Stimulated activated CD8-positive, alpha-beta memory T cell treated with anti-CD3 and anti-CD28 coated beads, Interleukin-4, amount 100 ng/mL, for 48 hours (primary cell): Measurements from ENCODE around the gene DOCK11.

Experiments
- DNase-seq: peaks from one replicate; pipeline ENCODE4 v3.0.0-alpha.2; 2020

DOCK11 gene

DNA sequence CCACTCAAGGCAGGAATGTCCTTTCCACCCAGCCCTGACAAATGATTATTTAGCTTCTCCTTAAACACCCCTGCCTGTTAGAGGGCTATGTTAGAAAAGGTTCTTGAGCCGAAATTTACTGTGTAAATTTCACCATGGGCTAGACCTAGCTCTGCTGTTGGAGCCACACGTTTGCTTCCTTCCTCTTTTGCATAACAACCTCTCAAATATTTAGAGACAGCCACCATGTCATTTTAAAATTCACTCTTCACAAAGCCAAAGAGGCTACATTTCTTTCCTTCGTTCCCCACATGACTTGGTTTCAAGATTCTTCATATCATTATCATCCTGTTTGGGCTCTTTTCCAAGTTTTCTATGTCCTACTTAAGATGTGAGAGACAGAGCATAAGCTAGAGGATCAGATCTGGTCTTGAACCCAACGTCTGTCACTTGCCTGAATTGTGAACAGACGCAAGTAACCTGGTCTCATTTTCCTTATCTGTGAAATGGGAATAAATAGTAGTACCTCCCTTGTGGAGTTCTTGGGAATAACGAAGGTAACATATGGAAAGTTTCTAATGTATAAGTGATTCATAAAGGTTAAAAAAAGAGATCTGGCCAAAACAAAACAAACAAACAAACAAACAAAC, 6.7 kb downstream of the DOCK11 start:
- DNase-seq, result no peak

DNA sequence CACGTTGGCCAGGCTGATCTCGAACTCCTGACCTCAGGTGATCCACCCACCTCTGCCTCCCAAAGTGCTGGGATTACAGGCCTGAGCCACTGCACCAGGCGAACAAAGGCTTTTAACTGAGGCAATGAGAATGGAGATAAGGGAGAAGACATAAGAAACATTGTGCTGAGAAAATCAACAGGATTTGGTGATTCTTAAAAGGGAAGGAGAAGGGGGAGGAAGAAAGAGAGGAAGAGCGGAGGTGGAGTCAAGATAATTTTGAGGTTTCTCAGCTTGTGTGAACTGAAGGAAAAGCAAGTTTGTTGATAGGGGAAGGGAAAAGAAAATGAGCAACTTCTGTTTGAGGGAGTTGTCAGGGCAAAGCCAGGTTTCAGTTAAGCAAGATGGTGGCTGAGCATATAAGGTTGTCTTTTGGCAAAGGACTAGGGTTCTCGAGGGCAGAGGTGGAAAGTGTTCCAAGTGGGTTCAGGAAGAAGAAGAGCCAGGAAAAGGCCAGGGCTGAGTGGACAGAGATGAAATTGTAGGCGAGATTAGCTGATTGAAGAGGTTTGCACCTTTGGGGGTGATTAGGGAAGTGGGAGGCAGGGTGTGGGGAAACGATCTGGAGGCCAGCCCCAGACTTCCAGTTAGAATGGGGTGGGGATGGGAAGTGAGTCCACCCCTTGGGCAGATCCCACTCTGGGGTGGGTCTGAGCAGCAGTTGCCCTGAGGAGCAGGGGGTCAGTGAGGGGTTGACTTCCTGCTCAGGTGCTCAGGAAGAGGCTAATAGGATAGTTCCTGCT, 7.8 kb downstream of the DOCK11 start:
- DNase-seq, result no peak

DNA sequence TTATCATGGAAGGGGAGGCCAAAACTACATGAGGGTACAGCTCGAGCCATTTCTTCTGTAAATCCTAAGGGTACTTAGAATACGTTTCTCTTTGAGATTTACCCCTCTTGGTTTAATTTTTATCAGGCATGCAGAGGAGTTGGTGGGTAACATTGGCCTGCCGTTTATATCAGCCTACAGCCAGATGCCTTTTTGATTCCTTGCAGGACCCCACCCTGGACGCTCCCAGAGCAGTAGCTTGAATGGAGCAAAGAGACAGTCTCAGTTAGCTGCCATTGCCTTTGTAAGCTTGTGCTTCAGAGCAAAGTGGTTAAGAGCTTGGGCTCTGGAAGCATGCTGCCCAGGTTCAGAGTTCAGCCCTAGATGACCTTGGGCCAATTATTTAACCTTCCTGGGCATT, 9.0 kb downstream of the DOCK11 start:
- DNase-seq, result no peak

DNA sequence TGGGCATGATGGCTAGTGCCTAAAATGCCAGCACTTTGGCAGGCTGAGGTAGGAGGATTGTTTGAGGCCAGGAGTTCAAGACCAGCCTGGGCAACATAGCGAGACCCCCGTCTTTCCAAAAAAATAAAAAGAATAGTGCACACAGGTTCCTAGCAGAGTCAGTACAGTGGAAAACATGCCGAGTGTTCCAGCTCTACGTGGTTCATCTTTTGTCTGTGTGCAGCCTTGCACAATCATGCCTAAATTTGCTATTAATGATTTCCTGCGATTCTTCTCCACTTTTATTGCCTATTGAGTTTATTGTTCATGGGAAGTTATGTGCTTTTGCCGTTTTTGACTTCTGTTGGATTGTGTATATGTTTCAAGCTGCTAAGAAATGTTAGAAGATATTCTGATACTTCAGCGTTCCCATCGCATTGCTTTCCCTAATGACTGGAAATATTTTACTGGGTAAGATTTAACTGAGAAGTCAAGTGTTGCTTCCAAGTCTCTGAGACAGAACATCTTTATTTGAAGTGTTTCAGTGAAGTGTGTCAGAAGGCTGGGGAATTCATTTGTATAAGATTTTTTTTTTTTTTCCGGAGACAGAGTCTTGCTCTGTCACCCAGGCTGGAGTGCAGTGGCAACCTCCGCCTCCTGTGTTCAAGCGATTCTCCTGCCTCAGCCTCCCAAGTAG, 11.3 kb downstream of the DOCK11 start:
- no peak for DNase-seq

DNA sequence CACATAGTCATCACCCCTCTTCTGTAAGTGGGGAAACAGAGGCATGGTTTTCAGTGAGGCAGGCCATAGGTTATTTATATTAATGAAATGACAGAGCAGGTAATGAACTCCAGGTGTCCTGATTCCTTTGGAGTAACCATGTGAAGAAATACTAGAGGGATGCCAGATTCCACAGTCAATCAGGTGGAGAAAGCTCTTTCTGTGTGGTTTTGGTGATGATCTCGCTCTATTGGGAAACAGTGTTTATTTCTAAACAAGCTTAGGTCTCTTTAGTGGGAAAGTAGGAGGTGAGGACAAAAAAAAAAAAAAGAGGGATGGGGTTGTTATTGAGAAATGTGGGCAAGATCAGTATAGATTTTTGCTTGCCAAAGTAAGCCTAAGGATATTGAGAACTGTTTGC, 12.2 kb downstream of the DOCK11 start:
- no peak for DNase-seq

DNA sequence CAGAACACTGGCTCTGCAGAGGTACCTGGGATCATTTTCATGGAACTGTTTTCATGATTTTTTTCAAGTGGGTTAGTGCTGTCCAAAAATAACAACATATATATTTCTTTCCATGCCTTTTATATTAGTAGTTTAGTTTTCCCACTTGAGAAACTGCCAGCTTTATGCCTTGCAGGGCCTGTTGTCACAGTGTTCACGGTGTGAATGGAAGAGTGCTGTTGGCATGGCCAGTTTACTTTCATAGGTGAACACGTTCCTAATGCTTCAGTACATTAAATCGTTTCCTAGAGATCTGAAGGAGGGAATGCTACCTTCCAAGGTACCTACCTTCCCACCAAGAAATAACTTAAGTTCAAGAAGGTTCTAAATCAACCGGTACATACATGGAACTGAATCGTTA, 12.6 kb downstream of the DOCK11 start:
- DNase-seq, result no peak

DNA sequence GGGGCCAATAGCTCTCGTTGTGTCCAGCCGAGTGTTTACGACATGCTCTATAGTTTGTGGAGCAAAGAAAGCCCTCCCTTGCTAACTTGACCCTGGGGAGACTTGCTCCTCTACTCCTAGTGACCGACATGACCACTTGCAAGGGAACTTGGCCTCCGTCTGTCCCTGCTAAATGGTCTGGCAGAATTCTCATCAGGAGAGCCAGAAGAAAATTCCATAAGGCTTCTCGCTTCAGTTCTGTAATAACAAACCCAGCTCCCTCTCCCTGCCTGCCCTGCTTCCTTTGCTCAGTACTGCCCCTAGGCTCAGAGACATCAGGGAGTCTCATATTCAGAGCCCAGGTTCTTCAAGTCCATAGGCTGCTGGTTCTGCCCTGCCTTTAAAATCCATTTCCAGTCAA, 13.0 kb downstream of the DOCK11 start:
- DNase-seq, result no peak

DNA sequence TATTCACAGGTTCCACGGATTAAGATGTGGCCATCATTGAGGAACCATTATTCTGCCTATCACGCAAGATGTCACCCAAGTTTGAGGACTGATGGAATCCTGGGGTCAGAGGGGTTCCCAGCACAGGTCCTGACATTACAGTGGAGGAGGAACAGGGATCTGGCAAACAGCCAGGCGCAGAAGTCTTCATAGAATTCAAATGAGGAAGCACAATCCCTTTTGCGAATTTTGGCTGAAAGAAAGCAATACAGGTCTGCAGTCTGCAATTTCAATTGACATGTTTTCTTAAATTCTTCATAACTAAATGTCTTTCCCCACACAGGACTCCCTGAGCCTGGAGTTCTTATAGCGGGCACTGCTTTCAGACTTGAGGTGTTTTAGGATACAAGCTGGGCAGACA, 14.5 kb downstream of the DOCK11 start:
- no peak for DNase-seq

DNA sequence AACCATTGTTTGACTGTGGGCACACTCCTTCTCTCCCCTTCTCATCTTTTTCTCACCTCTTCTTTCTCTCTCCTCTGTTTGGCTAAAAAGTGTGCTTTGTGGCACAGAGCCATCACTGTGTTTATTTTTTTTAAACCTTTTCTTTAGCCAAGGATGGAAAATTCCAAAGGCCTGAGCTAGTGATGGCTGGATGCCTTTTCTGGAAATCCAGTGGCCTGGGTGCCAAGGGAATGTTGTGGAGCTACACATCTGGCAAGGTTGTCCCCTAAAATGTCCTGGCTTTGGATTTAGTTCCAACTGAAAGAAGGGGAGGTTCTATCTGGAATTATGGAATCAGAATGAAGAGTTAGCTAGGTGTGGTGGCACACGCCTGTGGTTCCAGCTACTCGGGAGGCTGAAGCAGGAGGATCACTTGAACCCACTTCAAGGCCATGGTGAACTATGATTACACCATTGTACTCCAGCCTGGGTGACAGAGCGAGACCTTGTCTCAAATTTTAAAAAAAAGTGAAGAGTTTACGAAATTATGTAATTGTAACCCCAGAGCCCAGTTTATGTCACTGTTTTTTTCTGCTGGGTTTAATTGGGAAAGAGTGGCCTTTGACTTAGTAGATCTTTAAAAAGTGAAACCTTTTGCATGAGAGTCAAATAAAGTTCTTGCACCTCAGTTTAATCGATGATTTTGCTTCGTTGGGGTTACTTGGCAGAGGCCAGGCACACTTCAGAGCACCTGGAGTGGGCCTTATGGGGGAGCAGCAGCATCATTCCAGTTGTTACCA, 17.7 kb downstream of the DOCK11 start:
- DNase-seq, result no peak

DNA sequence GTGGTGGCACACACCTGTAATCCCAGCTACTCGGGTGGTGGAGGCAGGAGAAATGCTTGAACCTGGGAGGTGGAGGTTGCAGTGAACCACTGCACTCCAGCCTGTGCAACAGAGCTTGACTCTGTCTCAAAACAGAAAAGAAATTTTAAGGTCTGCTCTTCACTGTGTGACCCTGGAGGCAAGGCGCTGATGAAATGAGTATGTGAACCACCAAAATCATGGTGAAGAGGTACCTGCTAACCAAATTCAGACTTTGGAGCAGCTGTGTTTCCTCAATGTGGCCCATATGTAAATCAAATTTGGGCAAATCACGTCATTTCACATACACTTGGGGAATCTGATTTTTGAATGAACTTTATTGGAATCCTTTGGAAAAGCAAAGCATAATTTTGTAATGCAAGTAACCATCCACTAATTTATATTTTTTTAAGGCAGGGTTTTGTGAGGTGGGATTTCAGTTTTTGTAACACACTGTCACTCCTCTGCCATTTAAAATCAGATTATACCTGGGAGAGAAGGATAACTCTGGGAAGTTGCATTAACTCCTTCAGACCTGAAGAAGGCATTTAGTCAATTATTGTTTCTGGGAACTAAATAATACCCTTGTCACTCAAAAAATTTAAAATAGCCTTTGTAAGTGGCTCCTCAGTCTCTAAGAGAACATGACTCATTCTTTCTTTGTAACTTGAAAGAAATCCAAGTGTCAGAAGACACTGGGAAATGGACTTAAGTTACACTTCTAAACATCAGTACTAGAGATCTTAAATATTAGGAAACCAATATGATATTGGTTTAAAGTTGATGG, 24.0 kb downstream of the DOCK11 start:
- DNase-seq, result no peak

DNA sequence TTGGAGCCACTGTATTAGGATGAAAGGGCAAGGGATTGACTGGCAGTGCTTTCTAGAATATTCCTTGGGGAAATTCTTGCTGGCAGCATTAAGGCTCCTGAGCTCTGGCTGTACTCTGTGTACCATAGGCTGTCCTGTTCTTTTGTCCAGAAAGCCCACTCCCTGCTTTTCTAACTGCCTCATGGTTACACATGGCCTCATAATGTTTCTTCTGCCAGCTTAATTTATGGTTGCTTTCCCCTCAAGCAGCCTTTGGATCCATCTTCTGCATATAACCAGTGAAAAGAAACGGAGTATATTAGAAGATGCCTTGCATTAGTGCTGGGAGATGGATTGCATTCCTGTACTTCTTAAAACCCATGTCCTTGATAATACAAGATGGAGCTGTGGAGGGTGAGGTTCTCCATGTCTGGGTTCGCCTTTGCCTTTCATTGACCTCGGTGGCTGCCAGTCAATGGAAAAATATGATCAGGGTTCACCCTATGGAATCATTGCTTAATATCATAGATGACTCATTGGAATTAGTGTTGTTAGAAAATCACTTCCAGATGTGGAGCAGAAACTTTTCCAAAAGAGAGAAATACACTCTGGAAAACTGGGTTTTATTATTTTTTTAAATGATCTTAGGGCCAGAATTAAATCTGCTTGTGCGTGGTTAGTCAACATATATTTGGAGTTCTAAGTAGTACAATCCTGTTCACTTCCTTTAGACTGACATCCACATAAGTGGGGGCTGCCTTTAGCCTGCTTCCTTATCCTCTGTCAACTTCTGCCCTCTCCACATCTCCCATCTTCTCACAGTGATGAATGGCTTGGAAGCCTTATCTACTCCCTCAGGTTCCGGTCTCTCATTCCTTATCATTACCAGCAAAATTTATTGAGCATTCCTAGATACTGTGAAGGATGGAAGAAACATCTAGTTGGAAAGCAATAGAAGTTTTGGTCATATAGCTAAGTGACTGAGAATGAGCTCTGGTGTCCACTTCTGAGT, 24.9 kb downstream of the DOCK11 start:
- DNase-seq, result no peak

DNA sequence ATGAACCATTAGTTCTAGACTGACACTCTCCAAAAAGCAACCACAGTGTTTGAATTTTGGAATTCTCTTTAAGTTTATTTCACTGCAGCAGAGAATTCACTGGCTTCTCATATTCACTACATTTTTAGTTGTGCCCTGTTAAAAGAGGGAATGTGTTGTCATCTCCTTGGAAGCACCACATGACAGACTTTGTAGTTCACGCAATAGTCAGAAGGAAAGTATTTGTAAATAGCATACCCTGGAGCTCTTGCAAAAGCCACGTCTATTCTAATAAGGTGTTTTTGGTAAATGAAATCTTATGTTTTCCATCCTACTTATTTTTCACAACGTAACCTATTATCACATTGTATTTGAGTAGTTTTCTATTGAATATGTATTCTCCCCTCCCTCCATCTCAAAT, 25.8 kb downstream of the DOCK11 start:
- no peak for DNase-seq

DNA sequence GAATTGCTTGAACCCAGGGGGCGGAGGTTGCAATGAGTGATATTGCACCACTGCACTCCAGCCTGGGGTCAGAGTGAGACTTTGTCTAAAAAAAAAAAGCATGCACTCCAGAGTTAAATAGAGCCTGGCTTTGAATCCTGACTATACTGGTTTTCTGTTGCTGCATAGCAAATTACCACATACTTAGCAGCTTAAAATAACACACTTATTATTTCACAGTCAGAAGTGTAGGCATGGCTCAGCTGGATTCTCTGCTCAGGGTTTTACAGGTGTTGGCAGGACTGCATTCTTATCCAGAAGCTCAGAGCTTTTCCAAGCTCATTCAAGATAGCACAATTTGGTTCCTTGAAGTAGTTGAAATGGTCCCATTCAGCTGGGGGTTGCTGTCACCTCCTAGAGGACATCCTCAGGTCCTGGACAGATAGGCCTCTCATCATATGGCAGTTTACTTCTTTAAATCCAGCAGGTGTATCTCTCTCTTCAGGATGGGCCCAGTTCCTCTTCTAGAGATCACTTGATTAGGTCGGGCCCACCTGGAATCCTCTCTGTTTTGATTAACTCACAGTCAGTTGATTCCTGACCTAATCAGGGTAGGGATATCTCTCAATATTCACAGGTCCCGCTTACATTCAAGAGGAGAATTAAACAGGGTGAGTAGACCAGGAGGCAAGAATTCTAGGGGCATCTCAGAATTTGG, 26.8 kb downstream of the DOCK11 start:
- DNase-seq, result no peak

DNA sequence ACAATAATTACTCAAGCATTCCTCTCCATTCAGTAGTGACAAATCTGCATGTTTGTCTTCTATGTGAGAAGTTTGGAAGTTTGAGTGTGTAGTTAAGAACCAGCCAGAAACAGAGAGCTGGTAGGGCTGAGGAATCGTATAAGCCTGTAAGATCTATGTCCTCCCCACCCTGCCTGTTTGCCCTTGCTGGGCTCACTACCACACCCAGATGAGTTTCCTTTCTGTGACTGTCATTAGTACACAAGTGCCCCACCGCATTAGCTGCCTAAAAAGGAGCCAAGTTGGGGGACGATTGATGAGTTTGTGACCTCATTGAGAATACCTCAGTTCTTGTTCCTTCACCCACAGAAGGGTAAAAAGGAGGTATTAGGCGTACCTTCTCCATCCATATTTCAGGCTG, 28.3 kb downstream of the DOCK11 start:
- no peak for DNase-seq

DNA sequence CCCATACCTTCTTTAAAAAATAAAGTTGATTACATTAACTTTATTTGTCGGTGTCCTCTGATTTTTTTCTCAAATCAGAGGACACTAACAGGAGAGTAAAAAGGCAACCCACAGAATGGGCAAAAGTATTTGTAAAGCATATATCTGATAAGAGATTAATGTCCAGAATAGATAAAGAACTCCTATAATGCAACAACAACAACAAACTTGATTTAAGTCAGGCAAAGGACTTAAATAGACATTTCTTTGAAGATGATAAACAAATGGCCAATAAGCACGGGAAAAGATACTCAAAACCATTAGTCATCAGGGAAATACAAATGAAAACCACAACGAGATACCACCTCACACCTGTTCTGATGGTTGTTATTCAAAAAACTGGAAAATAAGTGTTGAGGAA, 28.7 kb downstream of the DOCK11 start:
- no peak for DNase-seq

DNA sequence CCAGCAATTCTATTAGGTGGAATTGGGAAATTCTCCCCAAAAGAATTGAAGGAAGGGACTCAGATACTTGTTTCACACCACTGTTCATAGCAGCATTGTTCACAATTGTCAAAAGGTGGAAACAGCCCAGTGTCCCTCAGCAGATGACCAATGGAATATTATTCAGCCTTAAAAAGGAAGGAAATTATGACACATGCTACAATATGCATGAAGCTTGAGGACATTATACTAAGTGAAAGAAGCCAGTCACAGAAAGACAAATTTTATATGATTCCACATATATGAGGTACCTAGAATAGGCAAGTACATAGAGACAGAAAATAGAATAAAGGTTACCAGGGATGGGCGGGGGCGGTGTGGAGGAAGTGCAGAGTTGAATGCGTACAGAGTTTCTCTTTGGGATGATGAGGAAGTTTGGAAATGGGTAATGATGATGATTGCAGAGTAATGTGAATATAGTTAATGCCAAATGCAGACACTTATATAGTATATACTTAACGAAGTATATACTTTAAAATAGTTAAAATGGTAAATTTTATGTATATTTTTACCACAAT, 29.6 kb downstream of the DOCK11 start:
- no peak for DNase-seq

DNA sequence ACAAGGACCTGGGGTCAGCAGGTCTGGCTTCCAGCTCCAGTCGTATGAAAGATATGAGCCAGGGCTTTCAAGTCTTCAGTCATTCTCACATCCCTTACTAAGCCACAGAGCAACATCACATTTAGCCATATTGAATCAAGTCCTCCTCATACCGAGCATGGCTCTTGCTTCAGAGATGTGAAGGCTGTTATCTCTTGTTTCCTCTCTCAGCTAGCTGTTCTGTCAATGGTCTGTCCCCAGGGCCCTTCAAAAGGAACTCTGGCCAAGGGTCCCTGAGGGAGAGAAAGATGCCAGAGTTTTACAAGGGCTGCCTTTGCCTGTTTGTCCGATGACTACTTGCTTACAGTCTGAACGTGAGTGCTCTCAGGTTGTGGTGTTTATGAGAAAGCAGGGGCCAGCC, 30.5 kb downstream of the DOCK11 start:
- DNase-seq, result no peak

DNA sequence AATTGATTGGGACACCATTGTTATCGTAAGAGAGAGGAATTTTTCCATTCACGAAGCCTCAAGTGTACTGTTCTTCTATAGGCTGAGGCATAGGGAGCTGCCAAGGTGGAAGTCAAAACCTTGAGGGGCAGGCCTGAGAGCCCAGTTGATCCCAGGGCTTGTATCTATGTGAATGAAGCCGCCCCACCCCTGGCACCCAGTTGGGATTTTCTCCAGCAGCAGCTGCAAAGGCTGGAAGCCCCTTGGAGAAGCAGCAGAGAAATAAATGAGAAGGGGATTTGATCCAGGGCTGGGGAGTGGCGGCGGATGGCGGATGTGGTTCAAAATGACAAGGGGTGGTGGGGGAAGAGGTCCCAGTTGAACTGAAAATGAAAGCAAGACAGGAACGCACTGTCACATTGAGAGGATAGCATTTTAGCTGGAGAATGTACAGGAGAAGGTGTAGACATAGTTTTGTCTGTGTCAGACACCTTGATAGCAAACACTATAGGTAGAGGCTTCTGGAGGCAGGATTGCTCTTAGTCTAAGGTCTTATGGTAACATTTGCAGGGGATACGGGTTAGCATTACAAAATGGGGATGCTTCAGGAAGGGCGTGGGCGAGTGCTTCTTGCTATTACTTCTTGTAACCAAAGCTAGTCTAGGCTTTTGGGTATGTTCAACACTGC, 32.6 kb downstream of the DOCK11 start:
- peak; percentile 58 for DNase-seq

DNA sequence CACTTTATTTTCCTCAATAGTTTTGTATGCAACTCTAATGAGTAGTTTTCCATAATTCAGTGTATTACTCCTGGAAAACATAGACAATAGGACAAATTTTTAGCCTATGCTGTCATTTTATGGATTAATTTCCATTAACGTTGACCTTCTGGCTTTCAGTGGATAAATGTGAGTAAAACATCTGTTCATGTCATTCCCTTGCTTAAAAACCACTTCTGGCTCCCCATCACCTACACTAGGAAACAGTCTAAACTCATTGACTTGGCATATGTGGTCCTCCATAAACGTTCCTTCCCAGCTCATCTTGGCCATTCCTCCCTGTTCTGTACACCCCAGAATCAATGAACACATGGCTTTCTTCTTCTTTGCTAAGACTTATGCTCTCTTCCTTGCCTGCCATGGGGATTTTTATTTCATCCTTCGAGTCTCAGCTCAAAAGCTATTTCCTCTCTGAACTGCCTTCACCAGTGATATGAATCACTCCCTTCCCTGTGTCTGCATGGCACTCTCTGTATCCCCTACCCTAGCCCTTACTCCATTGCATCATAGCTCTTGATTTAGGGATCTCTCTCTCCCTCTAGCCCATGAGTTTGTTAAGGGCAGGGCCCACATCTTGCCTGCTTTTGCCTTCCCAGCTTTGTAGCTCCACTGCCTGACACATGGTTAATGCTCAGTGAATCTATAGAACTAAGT, 34.8 kb downstream of the DOCK11 start:
- DNase-seq, result no peak
